ENCODE results near the gene PFDN2.
"Not testable (repeated sequence)": the region's sequence is repeated elsewhere in the genome, so short reads cannot be mapped to it uniquely, and the experiment has no call there.

The PFDN2 gene

GRCh38 chr1:161119092-161119903, 1.5 kb upstream of the PFDN2 start:
- Histone ChIP-seq H3K4me1 (ENCODE audit: control insufficient read depth in 1 of 2, insufficient read depth in 2 of 2, low read length in 2 of 2) (peaks cover 15 to 37% of the 10 kb centered on the region in 2 donors), H3K27ac (ENCODE audit: low read length) (peak overlapping the region; percentile 88), H3K9me3 (ENCODE audit: control insufficient read depth in 1 of 2, low read length in 2 of 2) (no peaks in the 10 kb centered on the region), H3K36me3 (ENCODE audit: control insufficient read depth in 1 of 2, insufficient read depth in 2 of 2, low read length in 2 of 2) (peaks cover 33 to 43% of the 10 kb centered on the region in 2 donors), H3K4me3 (ENCODE audit: low read depth in 1 of 2, low read length in 2 of 2) (peak overlapping the region; percentile 99), H3K27me3 (ENCODE audit: low read depth, low read length) (no peaks in the 10 kb centered on the region)

GRCh38 chr1:161115961-161116360, 1.9 kb downstream of the PFDN2 start:
- H3K4me3 ChIP-seq (ENCODE audit: low read depth in 1 of 2, low read length in 2 of 2), result peak overlapping the region in 1 of 2 donors; percentile 99
- H3K27ac ChIP-seq (ENCODE audit: low read length); H3K9me3 ChIP-seq (ENCODE audit: control insufficient read depth in 1 of 2, low read length in 2 of 2); H3K27me3 ChIP-seq (ENCODE audit: low read depth, low read length); H3K36me3 ChIP-seq (ENCODE audit: control insufficient read depth in 1 of 2, insufficient read depth in 2 of 2, low read length in 2 of 2): not testable (repeated sequence)
- peaks cover 15 to 48% of the 10 kb centered on the region in 2 donors for H3K4me1 ChIP-seq (ENCODE audit: control insufficient read depth in 1 of 2, insufficient read depth in 2 of 2, low read length in 2 of 2)

GRCh38 chr1:161115132-161115711, 2.6 kb downstream of the PFDN2 start:
- H3K9me3 ChIP-seq (ENCODE audit: control insufficient read depth in 1 of 2, low read length in 2 of 2), result no peaks in the 10 kb centered on the region
- H3K4me3 ChIP-seq (ENCODE audit: low read depth in 1 of 2, low read length in 2 of 2), result no peak overlapping the region
- no peaks in the 10 kb centered on the region for H3K27me3 ChIP-seq (ENCODE audit: low read depth, low read length)
- peaks cover 0 to 3% of the 10 kb centered on the region in 2 donors for H3K36me3 ChIP-seq (ENCODE audit: control insufficient read depth in 1 of 2, insufficient read depth in 2 of 2, low read length in 2 of 2)
- no peak overlapping the region for H3K27ac ChIP-seq (ENCODE audit: low read length)
- peaks cover 15 to 45% of the 10 kb centered on the region in 2 donors for H3K4me1 ChIP-seq (ENCODE audit: control insufficient read depth in 1 of 2, insufficient read depth in 2 of 2, low read length in 2 of 2)

- Histone ChIP-seq H3K27me3 (ENCODE audit: low read depth, low read length) (no peaks in the 10 kb centered on the region), H3K9me3 (ENCODE audit: control insufficient read depth in 1 of 2, low read length in 2 of 2) (no peaks in the 10 kb centered on the region), H3K4me1 (ENCODE audit: control insufficient read depth in 1 of 2, insufficient read depth in 2 of 2, low read length in 2 of 2) (peaks cover 10 to 38% of the 10 kb centered on the region in 2 donors), H3K36me3 (ENCODE audit: control insufficient read depth in 1 of 2, insufficient read depth in 2 of 2, low read length in 2 of 2) (peaks cover 0 to 3% of the 10 kb centered on the region in 2 donors), H3K4me3 (ENCODE audit: low read depth in 1 of 2, low read length in 2 of 2) (no peak overlapping the region), H3K27ac (ENCODE audit: low read length) (no peak overlapping the region)
These were observed 3.3 kb downstream of the PFDN2 start for GRCh38 chr1:161114556-161114955.

GRCh38 chr1:161113915-161114314, 3.9 kb downstream of the PFDN2 start:
- Histone ChIP-seq H3K27ac (ENCODE audit: low read length) (no peak overlapping the region), H3K36me3 (ENCODE audit: control insufficient read depth in 1 of 2, insufficient read depth in 2 of 2, low read length in 2 of 2) (peaks cover 0 to 3% of the 10 kb centered on the region in 2 donors), H3K27me3 (ENCODE audit: low read depth, low read length) (no peaks in the 10 kb centered on the region), H3K9me3 (ENCODE audit: control insufficient read depth in 1 of 2, low read length in 2 of 2) (no peaks in the 10 kb centered on the region), H3K4me3 (ENCODE audit: low read depth in 1 of 2, low read length in 2 of 2) (no peak overlapping the region), H3K4me1 (ENCODE audit: control insufficient read depth in 1 of 2, insufficient read depth in 2 of 2, low read length in 2 of 2) (peaks cover 4 to 32% of the 10 kb centered on the region in 2 donors)

GRCh38 chr1:161111527-161111926, 6.3 kb downstream of the PFDN2 start:
- Histone ChIP-seq H3K4me3 (ENCODE audit: low read depth in 1 of 2, low read length in 2 of 2) (no peak overlapping the region), H3K4me1 (ENCODE audit: control insufficient read depth in 1 of 2, insufficient read depth in 2 of 2, low read length in 2 of 2) (peaks cover 0 to 23% of the 10 kb centered on the region in 2 donors)

GRCh38 chr1:161111117-161111516, 6.7 kb downstream of the PFDN2 start:
- Histone ChIP-seq H3K27me3 (ENCODE audit: low read depth, low read length) (no peaks in the 10 kb centered on the region), H3K9me3 (ENCODE audit: control insufficient read depth in 1 of 2, low read length in 2 of 2) (no peaks in the 10 kb centered on the region), H3K4me1 (ENCODE audit: control insufficient read depth in 1 of 2, insufficient read depth in 2 of 2, low read length in 2 of 2) (peaks cover 0 to 19% of the 10 kb centered on the region in 2 donors), H3K36me3 (ENCODE audit: control insufficient read depth in 1 of 2, insufficient read depth in 2 of 2, low read length in 2 of 2) (no peaks in the 10 kb centered on the region), H3K4me3 (ENCODE audit: low read depth in 1 of 2, low read length in 2 of 2) (no peak overlapping the region), H3K27ac (ENCODE audit: low read length) (no peak overlapping the region)

More at GRCh38 chr1:161111527-161111926, 6.3 kb downstream of the PFDN2 start:
- H3K9me3 ChIP-seq (ENCODE audit: control insufficient read depth in 1 of 2, low read length in 2 of 2), result no peaks in the 10 kb centered on the region
- H3K36me3 ChIP-seq (ENCODE audit: control insufficient read depth in 1 of 2, insufficient read depth in 2 of 2, low read length in 2 of 2), result no peaks in the 10 kb centered on the region
- no peak overlapping the region for H3K27ac ChIP-seq (ENCODE audit: low read length)
- no peaks in the 10 kb centered on the region for H3K27me3 ChIP-seq (ENCODE audit: low read depth, low read length)

- no peaks in the 10 kb centered on the region for H3K4me1 ChIP-seq (ENCODE audit: control insufficient read depth in 1 of 2, insufficient read depth in 2 of 2, low read length in 2 of 2)
- H3K27ac ChIP-seq (ENCODE audit: low read length), result no peak overlapping the region
- no peaks in the 10 kb centered on the region for H3K9me3 ChIP-seq (ENCODE audit: control insufficient read depth in 1 of 2, low read length in 2 of 2)
- H3K27me3 ChIP-seq (ENCODE audit: low read depth, low read length), result no peaks in the 10 kb centered on the region
- H3K4me3 ChIP-seq (ENCODE audit: low read depth in 1 of 2, low read length in 2 of 2), result no peak overlapping the region
- peaks cover 7 to 14% of the 10 kb centered on the region in 2 donors for H3K36me3 ChIP-seq (ENCODE audit: control insufficient read depth in 1 of 2, insufficient read depth in 2 of 2, low read length in 2 of 2)
These were observed 11.4 kb downstream of the PFDN2 start for GRCh38 chr1:161106431-161106830.

GRCh38 chr1:161100556-161100955, 17.3 kb downstream of the PFDN2 start:
- H3K4me3 ChIP-seq (ENCODE audit: low read depth in 1 of 2, low read length in 2 of 2), result no peak overlapping the region
- H3K9me3 ChIP-seq (ENCODE audit: control insufficient read depth in 1 of 2, low read length in 2 of 2), result no peaks in the 10 kb centered on the region
- no peaks in the 10 kb centered on the region for H3K27me3 ChIP-seq (ENCODE audit: low read depth, low read length)
- H3K27ac ChIP-seq (ENCODE audit: low read length), result no peak overlapping the region
- peaks cover 0 to 16% of the 10 kb centered on the region in 2 donors for H3K4me1 ChIP-seq (ENCODE audit: control insufficient read depth in 1 of 2, insufficient read depth in 2 of 2, low read length in 2 of 2)
- H3K36me3 ChIP-seq (ENCODE audit: control insufficient read depth in 1 of 2, insufficient read depth in 2 of 2, low read length in 2 of 2), result peaks cover 18% of the 10 kb centered on the region in 2 donors

- Histone ChIP-seq H3K9me3 (ENCODE audit: control insufficient read depth in 1 of 2, low read length in 2 of 2) (no peaks in the 10 kb centered on the region), H3K27ac (ENCODE audit: low read length) (no peak overlapping the region), H3K27me3 (ENCODE audit: low read depth, low read length) (no peaks in the 10 kb centered on the region), H3K36me3 (ENCODE audit: control insufficient read depth in 1 of 2, insufficient read depth in 2 of 2, low read length in 2 of 2) (peaks cover 18% of the 10 kb centered on the region in 2 donors), H3K4me3 (ENCODE audit: low read depth in 1 of 2, low read length in 2 of 2) (peak overlapping the region in 1 of 2 donors; percentile 88), H3K4me1 (ENCODE audit: control insufficient read depth in 1 of 2, insufficient read depth in 2 of 2, low read length in 2 of 2) (peaks cover 0 to 16% of the 10 kb centered on the region in 2 donors)
These were observed 18.6 kb downstream of the PFDN2 start for GRCh38 chr1:161099090-161099802.

All from muscle layer of duodenum (tissue), 2 donors.